HG03460 (cell line): ENCODE results near the gene HIGD2A.
"Not testable (repeated sequence)": the region's sequence is repeated elsewhere in the genome, so short reads cannot be mapped to it uniquely, and the experiment has no call there.

ENCODE experiments used
- ATAC-seq: cut with Tn5 transposase; IDR thresholded peaks from one replicate; pipeline ENCODE4 v1.9.1; 2021; ENCODE audit not compliant: unreplicated experiment

HIGD2A gene

GRCh38 chr5:176394096-176394495 lies 5.5 kb downstream of the HIGD2A start:
- no peak for ATAC-seq

GRCh38 chr5:176394881-176395675 lies 6.5 kb downstream of the HIGD2A start:
- no peak for ATAC-seq

GRCh38 chr5:176396330-176396729 lies 7.8 kb downstream of the HIGD2A start:
- no peak for ATAC-seq

- no peak for ATAC-seq
These were observed 9.3 kb downstream of the HIGD2A start for GRCh38 chr5:176397736-176398420.

GRCh38 chr5:176400382-176401156 lies 12.0 kb downstream of the HIGD2A start:
- no peak for ATAC-seq

- ATAC-seq = no peak
These were observed 13.0 kb downstream of the HIGD2A start for GRCh38 chr5:176401281-176402205.

- no peak for ATAC-seq
These were observed 17.3 kb downstream of the HIGD2A start for GRCh38 chr5:176405656-176406435.

- ATAC-seq = no peak
These were observed 18.0 kb downstream of the HIGD2A start for GRCh38 chr5:176406436-176407052.

GRCh38 chr5:176407456-176408251 lies 19.1 kb downstream of the HIGD2A start:
- no peak for ATAC-seq

- ATAC-seq = not testable (repeated sequence)
These were observed 19.7 kb downstream of the HIGD2A start for GRCh38 chr5:176408252-176408573.

- no peak for ATAC-seq
These were observed 20.0 kb downstream of the HIGD2A start for GRCh38 chr5:176408590-176408989.

- no peak for ATAC-seq
These were observed 21.2 kb downstream of the HIGD2A start for GRCh38 chr5:176409765-176410164.

GRCh38 chr5:176410486-176411180 lies 22.1 kb downstream of the HIGD2A start:
- ATAC-seq = no peak

GRCh38 chr5:176412517-176413254 lies 24.1 kb downstream of the HIGD2A start:
- ATAC-seq = no peak

GRCh38 chr5:176413255-176413565 lies 24.7 kb downstream of the HIGD2A start:
- no peak for ATAC-seq

GRCh38 chr5:176413709-176414191 lies 25.2 kb downstream of the HIGD2A start:
- ATAC-seq = no peak

GRCh38 chr5:176414704-176415103 lies 26.2 kb downstream of the HIGD2A start:
- no peak for ATAC-seq
